Fibroblast of lung (primary cell): Measurements from ENCODE around the gene AP2A2. TPM values are rescaled to one million over a fixed set of nuclear protein-coding genes. Genes with fewer than 3 reads are reported as not detected.

ENCODE experiments used
- DNase-seq, 2 donors: peaks; one replicate each; pipeline versions ENCODE4 v3.0.0 to v3.0.0-alpha.2; 2010; ENCODE audit warnings: low read depth in 2 of 2
- H2AFZ ChIP-seq: 2 replicates; pipeline ENCODE4 v1.5.1; 2012; ENCODE audit warnings: low read length, control low read depth, inconsistent platforms
- H3K27ac ChIP-seq: 2 replicates; pipeline ENCODE4 v1.5.1; 2011; ENCODE audit warnings: low read length, control low read depth; ENCODE audit not compliant: insufficient read depth
- H3K27me3 ChIP-seq: 2 replicates; pipeline ENCODE4 v1.5.1; 2011; ENCODE audit warnings: mild to moderate bottlenecking, low read length; ENCODE audit not compliant: control insufficient read depth, insufficient read depth
- H3K36me3 ChIP-seq: 2 replicates; pipeline ENCODE4 v1.5.1; 2011; ENCODE audit warnings: low read length; ENCODE audit not compliant: control insufficient read depth, insufficient read depth
- H3K4me1 ChIP-seq: 2 replicates; pipeline ENCODE4 v1.5.1; 2011; ENCODE audit warnings: low read length; ENCODE audit not compliant: control insufficient read depth, insufficient read depth; ENCODE audit errors: extremely low read depth
- H3K4me2 ChIP-seq: 2 replicates; pipeline ENCODE4 v1.5.1; 2011; ENCODE audit warnings: low read length, control low read depth; ENCODE audit not compliant: insufficient read depth; ENCODE audit errors: extremely low read depth
- H3K4me3 ChIP-seq, 4 experiments: fragments of 200-600 bp in 1 of 4; sonication (generic) in 1 of 4; replicated peaks in 1 of 4; 2 replicates each; pipeline ENCODE4 v1.5.1; 2011 to 2016; ENCODE audit warnings: low read length in 4 of 4, low read depth in 3 of 4, mild to moderate bottlenecking in 3 of 4, control low read depth in 2 of 4, inconsistent platforms in 1 of 4, mixed read lengths in 1 of 4; ENCODE audit not compliant: insufficient read depth in 1 of 4; ENCODE audit errors: control extremely low read depth in 1 of 4
- H3K79me2 ChIP-seq: 2 replicates; pipeline ENCODE4 v1.5.1; 2012; ENCODE audit warnings: mild to moderate bottlenecking, low read length, inconsistent platforms; ENCODE audit not compliant: control insufficient read depth, insufficient read depth
- H3K9ac ChIP-seq: 2 replicates; pipeline ENCODE4 v1.5.1; 2011; ENCODE audit warnings: mild to moderate bottlenecking, low read length, control low read depth; ENCODE audit not compliant: insufficient read depth
- H3K9me3 ChIP-seq: 2 replicates; pipeline ENCODE4 v1.5.1; 2012; ENCODE audit warnings: low read depth, low read length; ENCODE audit not compliant: control insufficient read depth, insufficient read depth
- H4K20me1 ChIP-seq: 2 replicates; pipeline ENCODE4 v1.5.1; 2011; ENCODE audit warnings: low read length; ENCODE audit not compliant: control insufficient read depth, insufficient read depth; ENCODE audit errors: extremely low read depth
- EZH2 ChIP-seq: IDR thresholded peaks from 2 replicates; pipeline ENCODE4 v1.5.1; 2012; ENCODE audit warnings: low read length, control low read depth, mild to moderate bottlenecking; ENCODE audit errors: missing control alignments
- polyA plus RNA-seq, 2 donors: library from polyadenylated mRNA; depleted of rRNA in 1 of 2; stranded (reverse) in 1 of 2; unstranded in 1 of 2; fragments of >200 nt; gene quantifications; 2 replicates each; pipeline ENCODE4 v1.2.1, GENCODE V29; 2011 to 2012; ENCODE audit warnings: missing spikeins in 1 of 2
- total RNA-seq: library from RNA; depleted of rRNA; stranded (reverse); fragments of >200 nt; gene quantifications from 2 replicates; pipeline ENCODE4 v1.2.1, GENCODE V29; 2014
- TF ChIP-seq, protein P1 (sequence below), 2 donors: IDR thresholded peaks in 1 of 2; conservative IDR thresholded peaks in 1 of 2; 1 replicate in 1 of 2; 2 replicates in 1 of 2; pipeline ENCODE4 v1.5.1; 2011 to 2012; ENCODE audit warnings: low read length in 2 of 2, control low read depth in 1 of 2, inconsistent platforms in 1 of 2, low read depth in 1 of 2, mild to moderate bottlenecking in 1 of 2

AP2A2 gene
- total and polyA plus RNA-seq, 2 donors (not counting 1 experiment from before 2014, with no cell fraction given), result 21.6 to 46.1 TPM

DNA sequence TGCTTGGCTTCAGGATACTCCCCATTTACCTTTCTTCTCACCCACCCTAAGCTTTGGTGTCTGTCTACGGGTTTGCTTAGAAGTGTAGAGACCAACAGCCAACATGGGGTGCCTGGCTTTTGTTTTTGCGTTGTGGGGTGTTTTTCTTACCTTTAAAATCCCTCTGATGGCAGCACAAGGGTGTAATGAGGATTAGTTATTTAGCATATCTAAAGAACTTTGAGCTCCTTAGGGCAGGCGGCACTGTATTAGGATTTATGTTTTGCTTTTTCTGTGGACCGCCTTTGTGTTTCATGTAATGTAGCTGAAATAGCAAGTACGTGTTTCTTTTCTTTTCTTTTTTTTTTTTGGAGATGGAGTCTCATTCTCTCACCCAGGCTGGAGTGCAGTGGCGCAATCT, 8.9 kb downstream of the AP2A2 start:
- H3K27ac ChIP-seq, result no peak overlapping the region
- H4K20me1 ChIP-seq, result no peaks in the 10 kb centered on the region
- no peaks in the 10 kb centered on the region for H3K4me1 ChIP-seq
- H3K9me3 ChIP-seq, result no peaks in the 10 kb centered on the region
- no peaks in the 10 kb centered on the region for H3K27me3 ChIP-seq
- H2AFZ ChIP-seq, result no peak overlapping the region
- TF ChIP-seq, protein P1, sequence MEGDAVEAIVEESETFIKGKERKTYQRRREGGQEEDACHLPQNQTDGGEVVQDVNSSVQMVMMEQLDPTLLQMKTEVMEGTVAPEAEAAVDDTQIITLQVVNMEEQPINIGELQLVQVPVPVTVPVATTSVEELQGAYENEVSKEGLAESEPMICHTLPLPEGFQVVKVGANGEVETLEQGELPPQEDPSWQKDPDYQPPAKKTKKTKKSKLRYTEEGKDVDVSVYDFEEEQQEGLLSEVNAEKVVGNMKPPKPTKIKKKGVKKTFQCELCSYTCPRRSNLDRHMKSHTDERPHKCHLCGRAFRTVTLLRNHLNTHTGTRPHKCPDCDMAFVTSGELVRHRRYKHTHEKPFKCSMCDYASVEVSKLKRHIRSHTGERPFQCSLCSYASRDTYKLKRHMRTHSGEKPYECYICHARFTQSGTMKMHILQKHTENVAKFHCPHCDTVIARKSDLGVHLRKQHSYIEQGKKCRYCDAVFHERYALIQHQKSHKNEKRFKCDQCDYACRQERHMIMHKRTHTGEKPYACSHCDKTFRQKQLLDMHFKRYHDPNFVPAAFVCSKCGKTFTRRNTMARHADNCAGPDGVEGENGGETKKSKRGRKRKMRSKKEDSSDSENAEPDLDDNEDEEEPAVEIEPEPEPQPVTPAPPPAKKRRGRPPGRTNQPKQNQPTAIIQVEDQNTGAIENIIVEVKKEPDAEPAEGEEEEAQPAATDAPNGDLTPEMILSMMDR (conservative IDR thresholded peaks at IDR 0.05 in 1 of 2, IDR thresholded peaks at IDR 0.05 in 1 of 2; ENCODE audit: low read depth in 1 of 2, low read length in 2 of 2), result no peak
- no peak for TF ChIP-seq EZH2
- H3K36me3 ChIP-seq, result no peaks in the 10 kb centered on the region
- H3K4me3 ChIP-seq, result no peak overlapping the region
- DNase-seq, result no peak
- no peak overlapping the region for H3K9ac ChIP-seq
- H3K79me2 ChIP-seq, result peaks cover 52% of the 10 kb centered on the region
- H3K4me2 ChIP-seq, result no peak overlapping the region

DNA sequence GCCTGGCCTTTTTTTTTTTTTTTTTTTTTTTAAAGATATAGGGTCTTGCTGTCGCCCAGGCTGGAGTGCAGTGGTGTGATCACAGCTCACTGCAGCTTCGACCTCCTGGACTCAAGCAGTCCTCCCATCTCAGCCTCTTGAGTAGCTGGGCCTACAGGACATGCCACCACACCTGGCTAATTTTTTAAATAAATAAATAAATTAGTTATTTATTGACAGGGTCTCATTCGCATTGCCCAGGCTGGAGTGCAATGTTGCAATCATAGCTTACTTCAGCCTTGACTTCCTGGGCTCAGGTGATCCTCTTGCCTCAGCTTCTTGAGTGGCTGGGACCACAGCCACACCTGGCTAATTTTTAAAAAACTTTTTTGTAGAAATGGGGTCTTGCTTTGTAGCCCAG, 10.5 kb downstream of the AP2A2 start:
- Histone ChIP-seq H3K27me3 (no peaks in the 10 kb centered on the region), H4K20me1 (no peaks in the 10 kb centered on the region), H3K4me2 (no peak overlapping the region), H3K27ac (no peak overlapping the region), H3K4me1 (no peaks in the 10 kb centered on the region), H3K9ac (no peak overlapping the region), H3K9me3 (no peaks in the 10 kb centered on the region), H3K4me3 (no peak overlapping the region), H3K79me2 (peaks cover 51% of the 10 kb centered on the region), H2AFZ (no peak overlapping the region), H3K36me3 (no peaks in the 10 kb centered on the region)
- TF ChIP-seq, protein P1 (conservative IDR thresholded peaks at IDR 0.05 in 1 of 2, IDR thresholded peaks at IDR 0.05 in 1 of 2; ENCODE audit: low read depth in 1 of 2, low read length in 2 of 2), result no peak
- no peak for TF ChIP-seq EZH2
- no peak for DNase-seq

DNA sequence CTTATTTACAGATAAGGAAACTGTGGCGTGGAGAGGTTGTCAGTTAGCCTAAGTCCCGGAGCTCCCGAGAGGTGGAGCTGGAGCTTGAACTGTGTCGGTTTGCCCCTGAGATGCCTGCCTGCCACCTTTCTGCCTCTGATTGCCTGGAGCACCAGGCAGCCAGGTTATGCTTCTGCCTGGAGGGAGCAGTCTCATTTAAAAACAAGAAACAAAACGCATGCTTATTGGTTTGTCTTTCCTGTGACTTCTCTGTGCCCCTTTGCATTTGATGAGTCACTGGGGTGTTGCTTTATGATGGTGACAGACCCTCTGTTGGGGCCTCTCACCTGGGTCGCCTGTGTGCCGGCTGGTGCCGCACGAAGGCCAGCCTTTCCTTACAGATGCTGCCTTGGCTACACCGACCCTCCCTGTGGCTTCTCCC, 12.2 kb downstream of the AP2A2 start:
- H3K4me2 ChIP-seq, result no peak overlapping the region
- TF ChIP-seq, protein P1 (conservative IDR thresholded peaks at IDR 0.05 in 1 of 2, IDR thresholded peaks at IDR 0.05 in 1 of 2; ENCODE audit: low read depth in 1 of 2, low read length in 2 of 2), result no peak
- no peak for TF ChIP-seq EZH2
- H3K27me3 ChIP-seq, result no peaks in the 10 kb centered on the region
- H3K36me3 ChIP-seq, result no peaks in the 10 kb centered on the region
- no peak overlapping the region for H3K9ac ChIP-seq
- no peaks in the 10 kb centered on the region for H3K9me3 ChIP-seq
- no peak overlapping the region for H3K4me3 ChIP-seq
- DNase-seq, result no peak
- H3K4me1 ChIP-seq, result no peaks in the 10 kb centered on the region
- peaks cover 47% of the 10 kb centered on the region for H3K79me2 ChIP-seq
- no peak overlapping the region for H3K27ac ChIP-seq
- no peaks in the 10 kb centered on the region for H4K20me1 ChIP-seq
- no peak overlapping the region for H2AFZ ChIP-seq
